Measurements from ENCODE around the gene PPME1.

The PPME1 gene

GRCh38 chr11:74233683-74234082 lies 62.6 kb downstream of the PPME1 start:
- DNase-seq = no peak

DNA sequence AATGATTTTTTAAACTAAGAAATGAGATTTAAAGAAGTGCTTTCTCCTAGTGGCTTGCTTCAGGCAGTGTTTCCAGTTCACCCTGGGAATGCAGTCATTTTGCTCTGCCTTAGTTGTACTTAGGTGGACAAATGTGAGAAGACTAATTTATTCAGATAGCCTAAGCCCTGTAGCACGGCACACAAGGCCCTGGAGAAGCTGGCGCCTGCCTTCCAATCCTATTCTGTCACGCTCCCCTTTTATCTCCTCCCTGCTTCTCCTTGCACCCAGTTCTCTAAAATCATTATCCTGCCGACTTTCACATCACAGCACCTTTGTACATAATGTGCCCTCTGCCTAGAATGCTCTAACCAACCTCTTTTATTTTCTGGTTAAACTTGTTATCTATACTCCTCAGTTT lies 64.0 kb downstream of the PPME1 start:
- DNase-seq = no peak

DNA sequence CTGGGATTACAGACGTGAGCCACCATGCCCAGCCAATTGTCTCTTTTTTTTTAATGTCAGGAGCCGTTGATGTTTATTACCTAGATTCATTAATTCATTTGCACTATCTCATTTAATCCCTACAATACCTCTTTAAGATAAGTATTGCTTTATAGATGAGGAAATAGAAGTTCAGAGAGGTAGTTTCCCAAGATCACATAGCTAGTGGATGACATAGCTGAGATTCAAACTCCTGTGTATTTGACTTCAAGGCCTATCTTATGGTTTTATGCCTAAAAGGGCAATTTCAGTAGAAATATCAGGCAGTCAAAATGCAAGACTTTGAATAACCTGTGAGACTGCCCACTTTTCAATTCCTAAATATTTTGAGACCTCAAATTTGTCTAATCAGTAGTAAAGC lies 66.5 kb downstream of the PPME1 start:
- DNase-seq = no peak

GRCh38 chr11:74238243-74238642 lies 67.2 kb downstream of the PPME1 start:
- DNase-seq = no peak

DNA sequence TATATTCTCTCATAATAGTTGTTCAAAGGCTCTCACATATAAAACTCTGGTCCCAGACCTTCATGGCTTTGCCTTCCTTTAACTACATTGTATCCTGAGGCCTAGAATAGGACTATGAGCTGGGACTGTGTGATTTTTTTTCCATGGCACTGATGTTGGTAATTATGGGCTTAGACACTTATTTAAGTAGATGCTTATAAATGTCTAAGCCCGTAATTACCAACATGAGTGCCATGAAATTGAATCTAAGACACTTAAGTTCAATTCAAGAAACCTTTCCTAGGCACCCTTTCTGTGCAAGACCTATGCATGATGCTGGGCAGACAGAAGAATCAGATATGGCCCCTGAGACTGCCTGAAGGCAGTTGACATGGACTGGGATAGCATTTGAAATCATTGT lies 77.4 kb downstream of the PPME1 start:
- no peak for DNase-seq

GRCh38 chr11:74249496-74249895 lies 78.4 kb downstream of the PPME1 start:
- DNase-seq = no peak

GRCh38 chr11:74253361-74253760 lies 82.3 kb downstream of the PPME1 start:
- DNase-seq = no peak

DNA sequence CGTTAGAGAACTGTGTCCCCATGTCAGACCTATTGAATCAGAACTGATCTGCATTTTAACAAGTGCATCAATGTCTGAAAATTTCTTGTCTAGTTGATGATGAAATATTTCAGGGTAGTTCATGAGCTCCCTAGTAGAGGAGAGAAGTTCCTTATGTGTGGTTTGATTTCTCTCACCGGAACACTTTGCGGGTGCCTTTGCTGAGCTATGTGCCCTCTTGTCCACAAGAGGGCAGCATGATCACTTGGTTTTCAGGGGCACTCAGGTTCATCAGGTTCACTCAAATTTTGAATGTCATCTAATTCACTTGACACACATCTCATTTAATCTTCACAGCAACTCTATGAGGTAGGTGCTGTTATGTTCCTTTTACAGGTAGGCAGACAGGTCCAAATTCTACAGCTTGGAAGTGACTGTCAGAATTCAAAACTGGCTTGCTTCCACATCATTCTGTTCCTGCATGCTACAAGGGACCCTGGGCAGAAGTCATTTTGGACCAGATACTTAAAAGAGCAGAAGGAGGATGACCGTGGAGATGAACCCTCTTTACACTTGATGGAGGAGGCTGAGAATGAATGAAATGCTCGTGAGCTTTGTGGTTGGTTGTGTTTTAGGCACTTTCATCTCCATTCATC lies 84.8 kb downstream of the PPME1 start:
- peak; percentile 16 for DNase-seq

- DNase-seq = no peak
Observed at GRCh38 chr11:74256378-74257133, 85.5 kb downstream of the PPME1 start.

DNA sequence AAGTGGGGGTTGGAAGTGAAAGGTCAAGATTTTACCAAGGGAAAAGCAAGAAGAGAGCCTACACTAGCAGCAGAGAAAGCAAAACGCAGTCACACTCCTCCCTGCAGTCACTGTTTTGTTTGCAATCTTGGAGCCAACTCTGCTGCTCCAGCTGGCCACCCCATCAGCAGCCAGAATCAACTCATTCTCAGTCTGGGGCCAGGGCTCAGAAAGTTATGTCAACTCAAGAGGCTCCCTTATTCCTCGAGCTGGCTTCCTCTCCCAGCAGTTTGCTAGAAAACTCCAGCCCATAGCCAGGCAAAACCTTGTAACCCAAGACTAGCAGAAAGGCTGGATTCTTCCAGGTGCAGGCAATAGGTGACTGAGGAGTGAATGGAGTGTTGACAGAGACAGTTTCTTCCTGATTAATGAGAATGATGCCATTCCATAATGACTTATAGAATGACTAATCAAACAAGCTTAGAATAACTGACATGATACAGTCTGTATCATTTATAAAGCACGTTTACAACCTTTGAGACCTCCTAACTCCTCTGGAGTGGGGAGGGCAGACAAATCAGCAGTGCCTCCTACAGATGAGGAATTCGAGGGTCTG lies 87.0 kb downstream of the PPME1 start:
- DNase-seq = no peak

DNA sequence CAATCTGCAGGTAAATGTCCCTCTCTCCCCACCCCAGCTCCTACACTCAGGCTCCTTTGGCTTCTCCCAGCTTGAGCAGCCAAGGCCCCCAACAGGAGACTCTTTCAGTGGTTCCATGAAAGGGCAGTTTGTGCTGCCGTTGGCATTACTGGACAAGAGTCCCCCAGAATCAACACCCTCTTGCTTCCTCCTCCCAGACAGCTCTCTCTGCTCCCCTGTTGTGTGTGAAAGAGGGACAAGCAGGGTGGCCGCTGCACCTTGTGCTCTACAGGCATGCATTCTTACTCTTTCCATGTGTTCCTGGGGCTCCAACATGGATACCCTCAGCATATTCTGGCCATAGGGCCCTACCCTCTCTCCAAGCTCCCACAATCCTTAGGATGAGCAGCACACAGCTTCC lies 91.6 kb downstream of the PPME1 start:
- no peak for DNase-seq

- no peak for DNase-seq
Observed at GRCh38 chr11:74265256-74265655, 94.2 kb downstream of the PPME1 start.

- no peak for DNase-seq
Observed at GRCh38 chr11:74267014-74267413, 95.9 kb downstream of the PPME1 start.

GRCh38 chr11:74268456-74268855 lies 97.4 kb downstream of the PPME1 start:
- DNase-seq = no peak

DNA sequence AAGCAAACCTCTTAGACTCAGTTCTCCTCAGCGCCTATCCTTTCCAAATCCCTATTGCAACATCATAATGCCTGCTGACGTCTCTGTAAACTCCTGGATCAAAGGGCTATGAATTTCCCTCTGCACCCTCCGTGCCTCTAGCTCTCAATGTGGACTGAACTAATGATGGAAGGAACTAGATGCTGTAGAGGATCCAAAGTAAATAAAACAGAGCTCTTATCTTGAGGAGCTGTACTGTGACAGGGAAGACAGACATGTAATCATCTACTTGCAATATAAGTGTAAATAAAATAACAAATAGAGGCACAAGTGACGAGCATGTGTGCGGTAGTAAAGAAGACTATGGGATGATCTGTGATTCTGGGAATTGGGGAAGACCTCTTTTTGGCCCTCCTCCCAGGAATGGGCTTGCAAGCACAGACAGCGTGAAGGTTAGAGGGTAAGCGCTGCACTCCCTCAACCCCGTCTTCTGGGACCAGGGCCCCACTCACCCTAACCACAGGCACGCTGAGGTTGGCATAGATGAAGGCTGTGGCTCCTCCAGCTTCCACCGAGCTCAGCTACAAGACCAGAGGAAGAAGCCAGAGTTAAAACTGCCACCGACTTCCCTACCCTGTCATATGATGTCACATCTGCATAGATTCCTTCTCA lies 98.2 kb downstream of the PPME1 start:
- DNase-seq = no peak

DNA sequence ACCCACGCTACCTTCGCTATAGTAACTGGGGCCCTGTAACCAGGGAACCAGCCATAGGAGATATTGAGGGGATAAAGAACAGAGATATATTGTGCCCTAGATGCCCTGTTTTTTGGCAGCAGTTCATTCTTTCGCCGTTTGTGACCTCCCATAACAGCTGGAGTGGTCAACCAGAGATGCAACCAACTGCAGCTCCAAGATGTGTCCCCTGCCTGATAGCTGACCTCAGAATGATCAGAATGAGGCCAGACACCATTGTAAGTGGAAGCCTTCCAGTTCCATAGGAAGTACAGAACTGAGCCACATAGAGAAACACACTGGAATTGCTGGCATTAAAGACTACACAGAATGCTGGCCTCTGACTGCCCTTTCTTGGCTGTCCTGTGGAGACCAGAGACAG lies 101.2 kb downstream of the PPME1 start:
- DNase-seq = no peak

- no peak for DNase-seq
Observed at GRCh38 chr11:74276581-74276980, 105.5 kb downstream of the PPME1 start.

- DNase-seq = no peak
Observed at GRCh38 chr11:74278103-74278502, 107.0 kb downstream of the PPME1 start.

DNA sequence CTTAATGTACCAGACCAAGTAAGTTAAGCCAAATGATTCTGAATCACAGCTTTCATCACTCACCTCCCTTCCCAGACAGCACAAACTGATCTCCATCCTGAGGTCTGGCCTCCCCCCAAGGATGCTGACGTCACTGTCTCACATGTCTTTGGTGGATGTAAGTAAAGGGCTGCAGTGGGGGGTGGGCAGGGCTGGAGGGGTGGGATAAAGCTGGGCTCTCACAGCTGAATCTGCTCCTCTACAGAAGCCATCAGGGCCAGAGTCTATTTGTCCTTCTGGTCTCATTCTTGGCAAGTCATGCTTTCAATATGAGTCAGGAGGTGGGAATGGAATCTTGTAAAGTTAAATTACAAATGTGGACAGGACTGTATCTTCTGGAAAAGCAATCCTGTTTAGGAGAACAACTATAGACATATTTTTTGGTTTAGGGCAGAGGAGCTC lies 107.7 kb downstream of the PPME1 start:
- no peak for DNase-seq

DNA sequence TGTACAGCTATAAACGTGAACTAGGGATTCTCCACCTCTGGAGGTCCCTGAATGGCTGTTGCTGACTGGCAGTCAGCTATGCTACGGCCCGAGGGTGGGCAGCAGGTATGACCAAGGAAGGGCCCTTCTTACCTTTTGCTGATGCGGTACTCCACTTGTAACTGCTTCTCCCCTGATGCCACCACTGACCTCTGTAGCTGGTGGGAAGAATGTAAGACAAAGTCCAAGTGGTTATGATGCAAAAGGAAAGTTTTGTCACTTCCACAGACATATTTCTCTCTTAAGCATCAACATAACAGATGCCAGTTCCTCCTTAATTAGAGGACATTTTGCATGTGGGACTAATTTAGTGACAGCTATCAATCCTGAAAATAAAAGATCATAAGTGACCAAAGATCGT lies 108.2 kb downstream of the PPME1 start:
- no peak for DNase-seq

- no peak for DNase-seq
Observed at GRCh38 chr11:74280494-74280893, 109.4 kb downstream of the PPME1 start.

DNA sequence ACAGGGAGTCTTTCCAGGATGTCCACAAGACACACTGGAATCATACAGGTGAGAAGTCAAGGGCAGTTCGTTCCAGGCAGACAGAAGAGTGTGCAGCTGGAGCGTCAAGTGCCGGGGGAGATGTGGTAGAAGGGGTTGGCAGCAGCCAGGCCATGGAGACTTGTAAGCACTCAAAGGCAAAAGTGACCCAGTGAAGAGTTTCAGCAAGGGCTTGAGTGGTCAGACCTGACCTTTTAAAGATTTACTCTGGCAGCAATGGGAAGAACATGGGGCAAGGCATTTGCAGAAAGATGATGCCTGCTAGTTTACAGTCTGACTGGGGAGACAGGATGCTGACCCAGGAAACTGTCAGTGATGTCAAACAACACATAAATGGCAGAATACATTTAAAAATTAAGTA lies 111.3 kb downstream of the PPME1 start:
- DNase-seq = no peak

DNA sequence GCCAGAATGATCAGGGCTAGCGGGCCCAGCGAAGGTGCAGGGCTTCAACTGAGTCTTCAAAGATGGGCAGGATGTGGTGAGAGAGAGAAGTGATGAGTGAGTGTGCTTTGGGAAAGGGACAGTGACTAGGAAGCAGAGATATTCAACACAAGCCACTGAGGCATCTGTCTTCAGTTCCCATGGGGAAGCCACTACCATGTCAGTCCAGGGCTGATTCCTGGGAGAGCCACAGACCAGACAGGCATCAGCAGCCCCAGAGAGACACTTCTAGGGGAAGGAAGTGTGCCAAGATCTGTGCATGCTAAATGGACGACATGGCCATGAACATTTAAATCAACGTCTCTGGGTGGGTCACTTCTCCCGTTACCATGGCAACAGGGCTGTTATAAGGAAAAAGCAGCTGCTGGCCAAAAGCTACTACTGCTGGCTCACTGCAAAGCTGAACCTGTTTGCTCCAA lies 111.9 kb downstream of the PPME1 start:
- no peak for DNase-seq

Data from T-helper 9 cell (primary cell).